ENCODE measurements around the gene SSH2. TPM values are rescaled to one million over a fixed set of nuclear protein-coding genes. Genes with fewer than 3 reads are reported as not detected.

SSH2 gene
- total and polyA plus RNA-seq, 3 donors from 2014 or later, result 31.0 to 62.3 (median 37.4) TPM

GRCh38 chr17:29664743-29665480 is 265.1 kb downstream of the SSH2 start:
- no peaks in the 10 kb centered on the region for H3K9me3 ChIP-seq
- H3K4me3 ChIP-seq, result no peak overlapping the region
- H3K27me3 ChIP-seq, result no peaks in the 10 kb centered on the region
- H3K36me3 ChIP-seq (ENCODE audit: low read depth, missing control alignments), result no peaks in the 10 kb centered on the region
- DNase-seq, result no peak
- no peaks in the 10 kb centered on the region for H3K4me1 ChIP-seq
- no peak overlapping the region for H3K27ac ChIP-seq
- TF ChIP-seq CTCF (IDR thresholded peaks at IDR 0.05) (no peak), POLR2A (IDR thresholded peaks at IDR 0.05) (no peak)
- intact Hi-C loops (cut with DNase I; ENCODE audit: low total_unique reads), result no loop called here
- WGBS, 2 donors, result 66 to 80% methylated on average over 2 of the region's 2 CpGs

- H3K4me3 ChIP-seq, result no peak overlapping the region
- TF ChIP-seq CTCF (IDR thresholded peaks at IDR 0.05) (no peak), POLR2A (IDR thresholded peaks at IDR 0.05) (no peak)
- no peak overlapping the region for H3K27ac ChIP-seq
- H3K27me3 ChIP-seq, result no peaks in the 10 kb centered on the region
- WGBS, 2 donors, result 32 to 43% methylated on average over 1 of the region's 1 CpG
- no peaks in the 10 kb centered on the region for H3K4me1 ChIP-seq
- no peaks in the 10 kb centered on the region for H3K9me3 ChIP-seq
- DNase-seq, result no peak
- intact Hi-C loops (cut with DNase I; ENCODE audit: low total_unique reads), result no loop called here
- H3K36me3 ChIP-seq (ENCODE audit: low read depth, missing control alignments), result no peaks in the 10 kb centered on the region
These were observed 266.9 kb downstream of the SSH2 start for GRCh38 chr17:29663155-29663554.

- Histone ChIP-seq H3K9me3 (no peaks in the 10 kb centered on the region), H3K4me1 (no peaks in the 10 kb centered on the region), H3K27ac (no peak overlapping the region), H3K27me3 (no peaks in the 10 kb centered on the region), H3K4me3 (no peak overlapping the region), H3K36me3 (ENCODE audit: low read depth, missing control alignments) (no peaks in the 10 kb centered on the region)
- WGBS, 2 donors, result 52 to 60% methylated on average over 2 of the region's 2 CpGs
- TF ChIP-seq CTCF (IDR thresholded peaks at IDR 0.05), result no peak
- no peak for TF ChIP-seq POLR2A (IDR thresholded peaks at IDR 0.05)
- intact Hi-C loops (cut with DNase I; ENCODE audit: low total_unique reads), result no loop called here
- DNase-seq, result no peak
These were observed 268.8 kb downstream of the SSH2 start for GRCh38 chr17:29661213-29661612.

GRCh38 chr17:29659155-29659554 is 270.9 kb downstream of the SSH2 start:
- no peak for DNase-seq
- H3K27me3 ChIP-seq, result no peaks in the 10 kb centered on the region
- intact Hi-C loops (cut with DNase I; ENCODE audit: low total_unique reads), result no loop called here
- no peak for TF ChIP-seq POLR2A (IDR thresholded peaks at IDR 0.05)
- no peak for TF ChIP-seq CTCF (IDR thresholded peaks at IDR 0.05)
- no peak overlapping the region for H3K4me3 ChIP-seq
- H3K36me3 ChIP-seq (ENCODE audit: low read depth, missing control alignments), result no peaks in the 10 kb centered on the region
- H3K9me3 ChIP-seq, result no peaks in the 10 kb centered on the region
- 90% methylated on average over 2 of the region's 2 CpGs for WGBS, 2 donors
- no peak overlapping the region for H3K27ac ChIP-seq
- H3K4me1 ChIP-seq, result no peaks in the 10 kb centered on the region

GRCh38 chr17:29655323-29655722 is 274.7 kb downstream of the SSH2 start:
- Histone ChIP-seq H3K27ac (no peak overlapping the region), H3K36me3 (ENCODE audit: low read depth, missing control alignments) (no peaks in the 10 kb centered on the region), H3K4me3 (no peak overlapping the region), H3K27me3 (no peaks in the 10 kb centered on the region), H3K4me1 (no peaks in the 10 kb centered on the region), H3K9me3 (no peaks in the 10 kb centered on the region)
- 91 to 93% methylated on average over 6 of the region's 6 CpGs for WGBS, 2 donors
- DNase-seq, result no peak
- intact Hi-C loops (cut with DNase I; ENCODE audit: low total_unique reads), result no loop called here
- TF ChIP-seq CTCF (IDR thresholded peaks at IDR 0.05) (no peak), POLR2A (IDR thresholded peaks at IDR 0.05) (no peak)
